ENCODE measurements around the gene ZC3H12C.
"Not testable (repeated sequence)": the region's sequence is repeated elsewhere in the genome, so short reads cannot be mapped to it uniquely, and the experiment has no call there.

The ZC3H12C gene

DNA sequence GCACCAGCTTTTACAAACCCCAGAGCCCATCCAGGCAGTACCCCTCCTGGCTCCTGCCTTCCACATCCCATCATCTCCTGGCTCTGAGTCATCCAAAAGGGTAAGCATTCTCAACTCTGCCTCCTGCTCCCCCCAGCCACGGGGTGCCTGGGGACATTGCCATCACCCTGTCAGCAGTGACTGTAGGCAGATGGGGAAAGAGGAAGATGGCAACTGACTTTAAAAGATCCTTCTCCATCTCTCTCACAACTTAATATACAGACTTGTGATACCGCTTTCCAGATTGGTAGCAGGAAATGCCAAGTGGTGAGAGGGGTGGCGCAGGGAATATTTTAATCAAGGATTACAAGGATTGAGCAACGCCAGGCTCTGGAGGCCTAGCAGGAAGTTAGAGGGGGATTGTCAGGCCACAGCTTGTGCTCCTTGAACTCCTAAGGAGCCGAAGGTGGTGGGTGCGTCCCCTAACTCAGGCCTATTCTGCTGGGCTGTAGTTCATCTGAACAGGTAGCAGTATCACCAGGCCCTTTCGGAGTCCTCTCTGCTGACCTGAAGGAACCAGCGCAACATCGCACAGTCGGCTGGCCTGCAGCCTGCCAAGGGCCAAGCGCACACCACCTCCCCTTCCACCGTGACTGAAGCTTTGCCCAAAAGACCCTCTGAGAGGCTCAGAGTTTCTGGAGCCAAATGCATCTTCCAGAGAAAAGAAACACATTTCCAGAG, 83.3 kb downstream of the ZC3H12C start:
- in situ Hi-C loops (cut with MboI; ENCODE audit: low sequenced_read_pairs), result no loop called here

DNA sequence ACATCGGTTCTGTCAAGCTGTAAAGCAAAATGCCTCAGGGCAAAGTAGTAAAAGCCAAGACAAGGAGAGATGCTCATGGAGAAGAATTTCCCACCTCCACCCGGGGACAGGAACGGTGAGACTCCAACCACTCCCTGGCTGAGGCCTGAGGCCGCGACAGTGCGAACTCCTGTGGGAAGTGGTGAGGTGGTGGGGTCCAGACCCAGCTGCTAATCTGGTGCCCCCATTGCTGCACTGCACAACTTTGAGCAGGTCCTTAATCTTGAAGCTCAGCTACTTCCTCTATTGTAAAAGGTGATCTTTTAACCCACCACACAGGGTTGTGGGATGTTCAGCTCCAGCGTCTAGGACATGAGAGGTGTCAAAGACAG, 83.9 kb downstream of the ZC3H12C start:
- in situ Hi-C loops (cut with MboI; ENCODE audit: low sequenced_read_pairs), result no loop called here

DNA sequence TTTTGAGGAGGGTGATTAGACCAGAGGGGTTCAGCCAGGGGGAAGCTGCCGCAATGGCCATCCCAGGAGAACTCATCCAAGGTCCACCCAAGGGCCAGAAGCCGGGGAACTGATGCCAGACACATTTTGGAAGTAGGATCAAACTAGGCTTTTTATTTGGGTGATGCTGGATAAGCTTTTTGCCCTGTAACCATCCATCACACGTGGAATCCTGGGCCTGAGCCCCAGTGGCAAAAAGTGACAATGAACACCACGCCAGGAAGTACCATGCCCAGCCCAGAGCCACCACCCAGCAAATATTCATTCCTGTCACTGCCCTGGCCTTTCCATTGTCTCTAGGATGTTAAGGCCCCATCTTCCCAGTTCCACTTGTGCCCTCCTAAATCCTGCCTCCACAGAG, 85.9 kb downstream of the ZC3H12C start:
- in situ Hi-C loops (cut with MboI; ENCODE audit: low sequenced_read_pairs), result no loop called here

DNA sequence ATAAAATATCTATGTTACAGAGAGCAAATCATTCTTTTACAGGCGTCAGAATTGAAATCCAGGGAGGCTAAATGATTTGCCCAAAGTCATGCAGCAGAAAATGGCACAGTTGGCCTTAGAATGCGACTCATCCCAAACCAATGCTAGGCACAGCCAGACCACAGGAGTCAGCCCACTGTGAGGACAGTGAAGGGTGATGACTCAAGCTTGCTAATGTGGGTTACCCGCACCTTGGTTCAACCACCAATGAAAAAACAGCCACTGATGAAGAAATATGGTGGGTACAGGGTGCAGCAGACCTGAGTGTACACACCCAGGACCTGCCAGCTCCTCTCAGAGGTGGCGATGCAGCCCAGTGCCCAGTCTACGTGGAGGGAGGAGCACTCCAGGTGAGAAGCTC, 89.7 kb downstream of the ZC3H12C start:
- in situ Hi-C loops (cut with MboI; ENCODE audit: low sequenced_read_pairs), result no loop called here

DNA sequence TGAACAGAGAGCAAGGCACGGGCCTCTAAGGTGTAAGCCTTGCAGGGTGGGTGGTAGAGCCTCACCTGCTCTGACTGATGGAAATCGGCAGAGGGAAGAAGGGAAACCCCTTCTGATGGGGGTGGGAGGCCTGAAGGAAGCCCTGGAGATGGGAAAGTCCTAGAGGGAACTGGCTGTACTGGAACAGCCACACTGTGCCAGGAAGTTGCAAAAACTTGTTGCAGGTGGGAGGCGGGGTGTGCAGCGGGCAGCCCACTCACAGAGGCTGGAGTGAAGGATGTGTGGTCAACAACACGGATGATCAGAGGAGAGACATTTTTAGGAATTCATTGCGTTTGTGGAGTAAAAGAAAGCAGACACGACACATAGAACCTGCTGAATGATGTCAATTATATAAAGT, 91.3 kb downstream of the ZC3H12C start:
- in situ Hi-C loops (cut with MboI; ENCODE audit: low sequenced_read_pairs), result no loop called here

DNA sequence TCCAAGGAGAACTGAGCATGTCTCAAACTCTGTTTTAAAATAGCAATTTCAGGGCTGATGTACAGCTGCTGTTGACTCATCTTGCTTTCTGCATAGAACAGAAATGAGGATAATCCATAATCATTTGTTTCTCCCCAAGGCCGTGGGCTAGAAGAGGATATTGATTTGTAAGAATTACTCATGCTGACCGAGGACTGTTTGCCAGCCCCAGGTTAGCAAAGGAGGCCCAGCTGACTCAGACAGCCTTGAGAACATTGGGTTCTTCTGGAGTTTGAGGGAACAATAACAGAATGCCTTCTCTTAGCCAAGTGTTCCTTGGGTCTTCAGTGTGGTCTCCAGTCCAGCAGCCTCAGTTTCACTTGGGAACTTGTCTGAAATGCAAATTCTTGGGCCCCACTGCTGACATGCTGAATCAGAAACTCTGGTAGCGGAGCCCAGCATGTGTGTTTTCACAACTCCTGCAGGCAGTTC, 92.0 kb downstream of the ZC3H12C start:
- in situ Hi-C loops (cut with MboI; ENCODE audit: low sequenced_read_pairs), result no loop called here

DNA sequence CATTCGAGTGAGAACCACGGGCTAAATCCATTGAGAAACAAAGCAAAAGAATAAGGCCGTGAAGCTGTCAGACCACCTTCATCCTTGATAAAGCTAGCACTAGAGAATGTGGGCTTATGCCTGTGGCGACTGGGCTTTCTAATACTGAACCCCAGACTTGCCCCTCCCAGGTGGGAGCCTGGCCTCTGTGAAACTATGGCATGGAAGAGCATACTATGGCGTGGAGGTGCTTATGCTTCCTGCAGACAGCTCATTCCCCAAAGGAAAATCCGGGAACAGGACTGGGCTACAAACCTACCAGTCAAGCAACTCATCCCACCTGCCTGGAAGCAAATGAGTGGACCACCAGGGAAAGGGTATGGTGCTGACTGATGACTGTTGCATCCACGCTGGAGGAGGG, 92.4 kb downstream of the ZC3H12C start:
- in situ Hi-C loops (cut with MboI; ENCODE audit: low sequenced_read_pairs), result no loop called here

DNA sequence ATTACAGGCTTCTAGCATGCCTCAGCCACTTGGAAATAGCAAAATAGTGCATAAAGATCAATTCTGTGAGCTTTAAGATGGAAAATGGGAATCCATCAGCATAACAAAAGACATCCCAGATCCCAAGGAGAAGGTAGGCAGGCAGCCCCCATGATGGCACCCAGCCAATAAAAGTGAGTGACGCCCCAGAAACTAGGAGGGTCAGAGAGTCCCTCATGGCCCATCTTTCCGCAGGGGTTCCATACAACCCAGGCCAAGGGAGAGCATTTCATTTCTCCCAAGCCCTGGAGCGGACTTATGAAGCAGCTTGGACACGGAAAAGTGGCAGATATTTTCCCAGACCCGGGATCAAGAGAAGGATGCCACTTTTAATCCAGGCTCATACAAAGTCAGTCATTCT, 93.3 kb downstream of the ZC3H12C start:
- in situ Hi-C loops (cut with MboI; ENCODE audit: low sequenced_read_pairs), result no loop called here

DNA sequence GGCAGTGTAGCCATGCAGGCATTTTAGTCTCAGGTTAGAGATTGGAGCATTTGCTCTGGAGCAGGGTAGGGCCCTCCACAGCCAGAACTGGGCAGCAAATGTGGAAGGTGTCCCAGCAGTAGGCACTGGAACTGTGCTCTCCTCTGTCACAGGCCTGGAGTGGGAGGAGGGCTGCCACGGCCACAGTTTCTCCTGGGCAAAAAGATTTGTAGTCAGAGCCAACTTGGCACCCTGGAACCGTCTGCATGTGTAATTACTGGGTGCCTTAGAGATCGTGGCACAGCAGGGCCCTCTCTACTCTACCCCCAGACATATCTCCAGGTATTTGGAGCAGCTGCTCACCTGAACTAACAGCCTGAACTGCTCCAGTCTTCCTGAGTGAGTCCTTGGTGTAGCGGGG, 93.7 kb downstream of the ZC3H12C start:
- in situ Hi-C loops (cut with MboI; ENCODE audit: low sequenced_read_pairs), result no loop called here

DNA sequence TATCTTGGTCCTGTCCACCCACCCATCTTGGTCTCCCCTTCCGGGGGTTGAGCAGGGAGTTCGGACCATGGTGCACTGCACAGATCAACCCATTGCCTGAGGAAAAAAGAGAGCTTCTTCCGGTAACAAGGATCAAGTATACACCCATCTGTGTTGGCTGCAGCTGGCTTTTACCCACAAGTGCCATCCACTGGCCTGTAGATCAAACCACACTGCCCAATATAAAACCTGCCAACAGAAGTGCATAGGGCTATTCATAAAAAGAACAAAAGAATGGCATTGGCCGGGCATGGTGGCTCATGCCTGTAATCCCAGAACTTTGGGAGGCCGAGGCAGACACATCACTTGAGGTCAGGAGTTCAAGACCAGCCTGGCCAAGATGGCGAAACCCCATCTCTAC, 94.5 kb downstream of the ZC3H12C start:
- in situ Hi-C loops (cut with MboI; ENCODE audit: low sequenced_read_pairs), result no loop called here

DNA sequence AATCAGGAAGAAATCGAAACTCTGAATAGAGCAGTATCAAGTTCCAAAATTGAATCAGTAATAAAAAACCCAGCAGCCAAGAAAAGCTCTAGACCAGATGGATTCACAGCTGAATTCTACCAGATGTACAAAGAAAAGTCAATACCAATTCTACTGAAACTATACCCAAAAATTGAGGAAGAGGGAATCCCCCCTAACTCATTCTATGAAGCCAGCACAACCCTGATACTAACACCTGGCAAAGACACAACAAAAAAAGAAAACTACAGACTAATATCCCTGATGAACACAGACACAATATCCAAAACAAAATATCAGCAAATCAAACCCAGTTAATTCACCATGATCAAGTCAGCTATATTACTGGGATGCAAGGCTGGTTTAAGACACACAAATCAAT, 97.7 kb downstream of the ZC3H12C start:
- in situ Hi-C loops (cut with MboI; ENCODE audit: low sequenced_read_pairs), result no loop called here

DNA sequence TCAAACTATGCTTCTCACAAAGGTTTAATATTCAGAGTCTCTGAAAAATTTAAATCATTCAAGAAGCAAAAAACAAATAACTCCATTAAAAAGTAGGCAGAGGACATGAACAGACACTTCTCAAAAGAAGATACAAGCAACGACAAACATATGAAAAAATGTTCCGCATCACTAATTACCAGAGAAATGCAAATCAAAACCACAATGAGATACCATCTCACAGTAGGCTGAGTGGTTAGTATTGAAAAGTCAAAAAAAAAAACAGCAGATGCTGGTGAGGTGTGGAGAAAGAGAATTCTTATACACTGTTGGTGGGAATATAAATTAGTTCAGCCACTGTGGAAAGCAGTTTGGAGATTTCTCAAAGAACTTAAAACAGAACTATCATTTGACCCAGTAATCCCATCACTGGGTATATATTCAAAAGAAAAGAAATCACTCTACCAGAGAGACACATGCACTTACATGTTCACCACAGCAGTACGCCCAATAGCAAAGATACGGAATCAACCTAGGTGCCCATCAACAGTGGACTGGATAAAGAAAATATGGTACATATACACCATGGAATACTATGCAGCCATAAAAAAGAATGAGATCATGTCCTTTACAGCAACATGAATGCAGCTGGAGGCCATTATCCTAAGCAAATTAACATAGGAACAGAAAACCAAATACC, 99.6 kb downstream of the ZC3H12C start:
- in situ Hi-C loops (cut with MboI; ENCODE audit: low sequenced_read_pairs), result not testable (repeated sequence)

DNA sequence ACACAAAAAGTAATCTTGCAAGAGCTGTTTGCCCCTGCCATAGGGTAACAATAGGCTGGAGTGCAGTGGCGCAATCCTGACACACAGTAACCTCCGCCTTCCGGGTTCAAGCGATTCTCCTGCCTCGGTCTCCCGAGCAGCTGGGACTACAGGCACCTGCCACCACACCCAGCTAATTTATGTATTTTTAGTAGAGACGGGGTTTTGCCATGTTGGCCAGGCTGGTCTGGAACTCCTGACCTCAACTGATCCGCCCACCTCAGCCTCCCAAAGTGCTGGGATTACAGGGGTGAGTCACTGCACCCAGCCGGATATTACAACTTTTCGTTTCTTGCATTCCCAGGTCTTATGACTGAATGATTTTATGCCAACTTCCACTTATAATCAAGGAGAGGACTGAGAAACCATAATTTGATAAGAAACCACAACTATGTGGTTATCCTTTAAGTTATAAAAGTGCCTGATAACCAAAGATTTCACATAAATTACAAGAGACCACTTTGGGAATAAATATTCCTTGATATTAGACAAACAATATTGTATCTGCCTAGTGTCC, 101.1 kb downstream of the ZC3H12C start:
- in situ Hi-C loops (cut with MboI; ENCODE audit: low sequenced_read_pairs), result not testable (repeated sequence)

DNA sequence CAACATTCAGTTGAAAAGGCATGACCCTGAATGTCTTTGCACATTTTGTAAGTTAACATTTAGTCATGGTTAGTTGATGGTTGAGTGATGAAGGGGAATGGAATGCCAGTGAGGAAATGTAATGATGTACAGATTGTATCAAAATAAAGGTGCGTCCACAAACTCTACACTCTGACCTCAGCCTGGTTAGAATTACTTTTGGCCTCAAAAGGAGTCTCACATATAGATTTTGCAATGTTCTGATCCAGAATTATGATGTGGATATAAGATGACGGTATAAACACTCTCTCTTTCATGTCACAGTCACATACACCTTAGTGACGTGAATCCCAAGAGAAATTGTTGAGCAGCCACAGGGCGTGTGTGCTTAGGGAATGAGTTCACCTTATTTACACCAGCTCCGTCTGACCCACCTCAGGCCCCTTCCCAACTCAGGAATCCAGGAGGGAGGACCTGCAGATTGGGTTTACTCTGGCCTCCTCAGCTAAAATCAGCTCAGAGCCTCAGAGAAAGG, 103.1 kb downstream of the ZC3H12C start:
- in situ Hi-C loops (cut with MboI; ENCODE audit: low sequenced_read_pairs), result no loop called here

DNA sequence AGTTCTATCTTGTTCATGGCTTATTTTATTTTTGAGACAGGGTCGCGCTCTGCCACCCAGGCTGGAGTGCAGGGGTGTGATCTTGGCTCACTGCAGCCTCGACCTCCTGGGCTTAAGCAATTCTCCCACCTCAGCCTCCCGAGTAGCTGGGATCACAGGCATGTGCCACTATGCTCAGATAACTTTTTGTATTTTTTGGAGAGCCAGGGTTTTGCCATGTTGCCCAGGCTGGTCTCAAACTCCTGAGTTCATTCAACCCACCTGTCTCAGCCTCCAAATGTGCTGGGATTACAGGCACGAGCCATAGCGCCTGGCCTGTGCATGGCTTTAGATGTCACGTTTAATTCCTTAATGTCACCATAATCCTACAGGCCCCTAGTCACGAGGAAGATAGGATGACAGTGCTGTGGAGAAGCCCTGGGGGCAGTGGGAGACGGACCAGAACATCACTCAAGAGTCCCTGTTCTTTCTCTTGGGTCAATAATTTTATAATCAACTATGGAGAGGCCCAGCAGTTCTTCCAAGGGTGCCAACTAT, 103.8 kb downstream of the ZC3H12C start:
- in situ Hi-C loops (cut with MboI; ENCODE audit: low sequenced_read_pairs), result no loop called here

DNA sequence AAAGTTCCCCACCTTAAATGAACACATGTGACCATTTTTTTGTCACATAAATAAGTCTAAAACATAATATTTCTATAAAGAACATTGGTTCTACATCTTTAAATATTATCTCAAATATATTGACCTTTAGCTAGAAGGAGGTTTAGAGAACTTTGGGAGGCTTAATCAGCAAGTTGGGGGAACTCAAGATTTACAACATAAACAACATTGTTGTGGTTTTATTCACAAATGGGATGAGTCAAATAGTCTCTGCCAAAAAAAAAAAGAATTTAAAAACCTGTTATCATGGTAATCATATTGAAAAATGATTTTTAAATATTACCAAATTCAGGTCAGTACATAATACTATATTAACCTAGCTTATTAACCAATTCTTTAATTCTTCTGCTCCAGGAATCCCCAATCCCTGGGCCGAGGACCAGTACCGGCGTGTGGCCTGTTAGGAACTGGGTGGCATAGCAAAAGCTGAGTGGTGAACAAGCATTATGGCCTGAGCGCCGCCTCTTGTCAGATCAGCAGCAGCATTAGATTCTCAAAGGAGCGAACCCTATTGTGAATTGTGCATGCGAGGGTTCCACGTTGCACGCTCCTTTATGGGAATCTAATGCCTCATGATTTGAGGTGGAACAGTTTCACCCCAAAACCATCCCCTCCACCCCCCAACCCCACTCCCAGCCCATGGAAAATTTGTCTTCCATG, 105.0 kb downstream of the ZC3H12C start:
- in situ Hi-C loops (cut with MboI; ENCODE audit: low sequenced_read_pairs), result no loop called here

DNA sequence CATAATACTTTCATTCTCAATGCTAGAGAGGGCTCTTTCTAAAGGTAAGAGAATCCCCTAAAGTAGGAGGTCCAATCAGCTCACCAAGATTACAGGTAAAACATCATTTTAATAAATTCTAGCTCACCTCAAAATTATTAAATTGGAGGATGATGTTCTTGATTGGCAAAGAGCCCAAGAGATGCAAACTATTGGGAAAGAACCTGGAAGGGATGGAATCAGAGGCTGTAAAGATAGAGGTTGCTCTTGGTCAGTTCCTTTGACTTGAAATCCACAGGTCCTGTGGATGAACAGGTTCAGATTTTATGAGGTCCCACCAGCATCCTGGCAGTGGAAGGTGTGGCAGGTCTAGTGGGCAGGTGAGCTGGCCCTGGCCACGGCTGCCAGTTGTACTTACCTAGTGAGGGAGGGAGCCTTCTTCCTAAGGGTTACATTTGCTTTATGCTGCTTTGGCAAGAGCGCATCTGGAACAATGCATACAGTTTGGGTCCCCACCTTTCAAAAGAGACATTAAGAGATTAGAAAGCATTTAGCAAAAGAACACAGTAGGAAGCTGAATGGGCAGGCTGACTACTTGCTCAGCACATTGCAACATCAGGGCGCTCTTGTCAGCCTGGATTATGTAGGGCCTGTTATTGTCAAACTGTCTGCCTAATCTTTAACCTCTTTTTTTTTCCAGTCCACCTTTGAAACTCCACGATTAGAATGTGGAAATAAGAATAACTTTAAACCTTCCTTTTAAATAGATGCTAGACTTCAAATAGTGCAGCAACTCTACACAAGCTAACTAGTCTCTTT, 106.2 kb downstream of the ZC3H12C start:
- in situ Hi-C loops (cut with MboI; ENCODE audit: low sequenced_read_pairs), result no loop called here

DNA sequence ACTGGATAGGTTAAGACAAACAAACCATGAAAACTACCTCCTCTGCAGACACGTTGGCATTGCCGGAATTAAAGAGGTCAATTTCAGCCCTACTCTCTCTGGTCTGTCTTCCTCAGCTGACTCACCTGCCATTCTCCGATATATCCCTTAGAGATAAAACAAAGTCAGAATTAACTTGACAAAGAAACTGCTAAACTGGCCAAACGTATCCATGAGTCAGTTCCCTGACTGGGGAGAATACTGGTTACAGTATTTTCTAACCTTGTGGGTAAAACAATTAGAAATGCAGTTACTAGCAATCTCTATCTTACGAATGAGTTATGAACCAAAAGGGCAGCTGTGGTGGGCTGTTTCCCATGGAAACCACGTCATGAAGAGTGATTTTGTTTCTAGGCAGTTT, 107.0 kb downstream of the ZC3H12C start:
- in situ Hi-C loops (cut with MboI; ENCODE audit: low sequenced_read_pairs), result loop anchor here (10.0 kb wide), 1 partner anchor 175 kb away; no protein-coding TSS in a partner anchor

DNA sequence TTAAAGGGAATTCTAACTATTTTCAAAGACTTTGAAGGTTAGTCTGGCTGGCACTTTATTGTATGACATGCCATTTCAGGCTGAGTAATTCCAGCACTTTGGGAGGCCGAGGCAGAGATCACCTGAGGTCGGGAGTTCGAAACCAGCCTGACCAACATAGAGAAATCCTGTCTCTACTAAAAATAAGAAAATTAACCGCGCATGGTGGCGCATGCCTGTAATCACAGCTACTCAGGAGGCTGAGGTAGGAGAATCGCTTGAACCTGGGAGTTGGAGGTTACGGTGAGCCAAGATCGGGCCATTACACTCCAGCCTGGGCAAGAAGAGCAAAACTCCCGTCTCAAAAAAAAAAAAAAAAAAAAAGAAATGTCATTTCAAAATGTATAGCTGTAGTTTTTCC, 107.6 kb downstream of the ZC3H12C start:
- in situ Hi-C loops (cut with MboI; ENCODE audit: low sequenced_read_pairs), result loop anchor here (10.0 kb wide), 1 partner anchor 174 kb away; no protein-coding TSS in a partner anchor

DNA sequence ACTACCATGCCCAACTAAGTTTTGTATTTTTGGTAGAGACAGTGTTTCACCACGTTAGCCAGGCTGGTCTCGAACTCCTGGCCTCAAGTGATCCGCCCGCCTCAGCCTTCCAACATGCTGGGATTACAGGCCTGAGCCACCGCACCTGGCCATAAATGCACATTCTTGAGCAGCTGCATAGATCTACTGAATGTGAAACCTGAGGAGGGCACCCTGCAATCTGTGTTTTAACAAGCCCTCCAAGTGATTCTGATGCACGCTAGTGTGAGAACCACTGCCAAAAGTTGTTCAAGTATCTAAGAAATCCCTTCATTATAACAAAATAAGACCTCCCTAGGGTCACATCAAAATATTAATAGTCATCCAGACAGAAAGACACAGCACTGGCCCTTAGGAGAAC, 113.9 kb downstream of the ZC3H12C start:
- in situ Hi-C loops (cut with MboI; ENCODE audit: low sequenced_read_pairs), result loop anchor here (10.0 kb wide), 1 partner anchor 168 kb away; no protein-coding TSS in a partner anchor

Data from HL-60/S4 treated with retinoic acid at 250 ng/mL for 4 days and 3 days (cell line).